G401.6 (cell line): ENCODE data around the gene FILIP1.
A peak's percentile ranks its signal among the peaks of the same experiment; 100 is the strongest.

Experiments used
- FAIRE-seq: peaks from 2 replicates; lab custom pipeline; 2012; peaks lifted over from hg19 to GRCh38; lab: Jason Lieb, UNC

The FILIP1 gene

DNA sequence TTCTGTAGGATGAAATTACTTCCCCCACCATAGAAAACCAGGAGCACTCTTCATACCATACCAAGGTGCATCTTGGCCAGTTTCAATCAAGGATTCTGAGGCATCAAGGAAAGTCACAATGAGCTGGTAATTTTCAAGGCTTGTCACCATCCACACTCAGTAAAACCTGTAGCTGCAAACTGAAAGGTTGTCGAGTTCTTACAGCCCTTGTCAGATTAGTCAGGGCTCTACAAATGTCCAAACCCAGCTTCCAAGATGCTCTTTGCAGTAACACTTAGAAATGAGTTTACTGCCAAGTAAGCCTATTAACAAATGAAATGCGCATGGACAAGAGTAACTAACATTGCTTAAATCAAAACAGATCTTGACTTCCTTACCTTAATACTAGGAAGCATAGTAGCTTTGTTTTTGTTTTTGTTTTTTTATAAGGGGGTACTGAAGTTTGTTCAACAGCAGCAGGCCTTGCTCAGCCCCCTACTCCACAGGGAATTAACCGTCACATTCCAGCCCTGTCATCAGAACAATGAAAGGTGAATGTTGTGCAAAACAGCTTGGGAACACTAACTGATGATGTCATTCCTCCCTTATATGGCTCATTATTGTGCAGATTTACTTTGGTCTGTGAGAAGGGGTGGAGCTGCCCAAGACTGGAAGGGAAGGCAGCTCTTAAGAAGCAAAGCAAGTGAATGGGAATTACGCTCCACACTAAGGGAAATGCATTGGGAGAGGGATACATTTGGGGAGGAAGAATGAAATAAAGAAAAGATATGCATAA is 159.1 kb downstream of the FILIP1 start:
- no peak for FAIRE-seq

DNA sequence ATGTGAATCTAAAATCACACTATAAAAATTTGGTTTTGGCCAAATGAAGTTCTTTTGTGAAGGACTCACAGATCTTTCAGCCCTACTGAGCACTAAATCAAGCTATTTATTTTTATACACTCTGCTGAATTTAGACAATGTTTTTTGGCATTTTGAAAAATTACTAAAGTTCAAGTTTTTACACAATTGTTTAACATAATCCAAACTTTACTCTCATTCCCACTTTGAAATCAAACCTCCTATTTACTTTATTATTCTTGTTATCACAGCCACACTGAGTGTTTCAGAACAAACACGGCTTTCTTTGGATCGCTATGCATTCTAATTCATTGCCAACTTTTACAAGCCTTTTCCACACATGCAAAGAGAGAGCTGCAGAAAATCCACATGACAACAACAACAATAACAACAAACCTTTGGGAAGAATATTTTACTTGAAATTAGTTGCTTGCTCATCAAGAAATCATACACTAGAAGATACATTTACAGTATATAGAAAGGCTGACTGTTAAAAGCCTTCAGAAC is 159.9 kb downstream of the FILIP1 start:
- FAIRE-seq, result no peak

DNA sequence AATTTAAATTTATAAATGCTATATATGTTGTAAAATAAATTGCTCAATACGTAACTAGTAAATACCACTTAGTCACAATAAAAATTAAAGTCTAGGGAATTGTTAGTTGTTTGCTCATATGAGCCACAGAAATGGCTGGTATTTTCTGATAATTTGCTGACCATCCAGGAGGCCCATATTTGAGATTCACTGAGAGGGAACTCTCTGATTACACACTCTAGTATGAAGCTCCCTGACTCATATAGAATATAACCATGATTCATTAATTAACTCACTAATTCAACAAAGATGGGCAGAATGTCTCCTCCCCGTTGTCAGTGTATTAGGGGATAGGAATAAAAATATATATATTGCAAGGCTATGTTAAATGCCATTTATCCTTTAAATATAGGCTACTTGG is 162.4 kb downstream of the FILIP1 start:
- FAIRE-seq, result no peak

DNA sequence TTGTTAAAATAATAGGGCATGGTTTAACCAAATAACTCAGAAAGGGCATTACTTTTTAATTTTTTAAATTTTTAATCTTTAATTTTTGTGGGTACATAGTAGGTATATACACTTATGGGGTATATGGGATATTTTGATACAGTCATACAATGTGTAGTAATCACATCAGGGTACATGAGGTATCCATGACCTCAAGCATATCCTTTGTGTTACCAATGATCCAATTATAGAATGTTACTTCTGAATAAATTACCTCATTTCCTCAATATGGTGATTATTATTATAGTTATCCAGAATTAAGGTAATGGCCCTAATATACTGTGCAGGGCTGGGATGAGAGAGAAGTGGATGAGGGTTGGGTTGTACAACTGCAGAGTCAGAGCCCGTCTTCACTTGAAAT is 163.9 kb downstream of the FILIP1 start:
- no peak for FAIRE-seq

DNA sequence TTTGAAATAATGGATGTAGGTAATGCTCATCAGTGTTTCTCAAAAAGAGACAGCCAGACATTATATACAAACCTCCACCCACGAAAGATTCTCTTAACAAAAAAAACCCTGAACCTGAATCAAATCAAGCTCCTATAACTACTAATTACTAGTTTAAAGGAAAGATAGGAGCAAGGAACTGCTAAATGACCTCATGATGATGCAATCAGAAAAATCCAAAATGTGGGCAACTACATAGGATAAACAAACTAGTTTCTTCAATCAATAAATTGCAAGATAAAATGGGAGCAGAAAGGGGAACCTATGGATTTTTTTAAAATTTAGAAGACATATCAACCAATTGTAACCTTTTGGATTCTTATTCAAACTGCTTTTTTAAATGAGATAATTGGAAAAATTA is 165.8 kb downstream of the FILIP1 start:
- peak; percentile 70 for FAIRE-seq

DNA sequence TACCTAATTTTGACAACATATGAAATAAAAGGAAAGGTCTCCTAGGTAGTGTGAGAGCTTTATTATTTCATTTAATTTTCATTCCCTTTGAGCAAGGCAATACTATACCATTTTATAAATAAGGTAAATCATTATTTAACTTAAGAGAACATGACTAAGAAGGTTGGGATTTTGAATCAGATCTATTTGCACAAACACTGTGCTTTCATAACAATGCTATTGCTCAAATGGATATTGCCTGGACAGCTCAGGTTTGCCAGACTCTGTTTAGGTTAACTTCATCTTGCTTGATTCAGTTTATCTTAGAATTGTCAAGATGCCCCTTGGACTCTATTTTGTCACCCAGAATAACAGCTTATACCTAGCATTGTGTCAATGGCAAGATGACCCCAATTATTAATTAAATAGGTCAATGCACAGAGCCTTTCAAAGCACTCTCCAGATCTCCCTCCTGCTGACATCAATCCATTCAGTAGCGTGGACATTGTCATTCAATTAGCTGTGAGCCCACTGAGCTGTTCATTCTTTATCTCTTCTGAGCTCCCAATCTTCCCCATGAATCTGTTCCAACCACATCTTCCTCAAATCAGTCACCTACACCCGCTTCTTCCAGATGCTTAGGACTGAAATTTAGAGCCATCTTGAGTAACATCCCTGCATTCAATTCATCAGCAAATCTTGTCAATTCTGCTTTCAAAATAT is 166.9 kb downstream of the FILIP1 start:
- FAIRE-seq, result no peak

DNA sequence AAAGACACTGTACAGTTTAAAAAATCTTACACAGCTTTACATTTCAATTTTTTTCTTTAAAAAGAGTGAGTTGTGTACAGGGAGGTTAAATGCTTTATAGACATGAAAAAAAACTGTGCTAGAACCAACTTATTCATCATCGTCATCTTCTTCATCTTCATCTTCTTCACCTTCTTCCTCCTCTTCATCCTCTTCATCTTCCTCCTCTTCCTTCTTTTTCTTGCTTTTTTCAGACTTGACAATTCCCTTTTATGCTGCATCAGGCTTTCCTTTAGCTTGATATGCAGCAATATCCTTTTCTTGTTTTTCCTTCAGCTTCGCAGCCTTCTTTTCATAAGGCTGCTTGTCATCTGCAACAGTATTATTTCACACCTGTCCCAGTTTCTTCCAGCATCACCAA is 174.7 kb downstream of the FILIP1 start:
- no peak for FAIRE-seq

DNA sequence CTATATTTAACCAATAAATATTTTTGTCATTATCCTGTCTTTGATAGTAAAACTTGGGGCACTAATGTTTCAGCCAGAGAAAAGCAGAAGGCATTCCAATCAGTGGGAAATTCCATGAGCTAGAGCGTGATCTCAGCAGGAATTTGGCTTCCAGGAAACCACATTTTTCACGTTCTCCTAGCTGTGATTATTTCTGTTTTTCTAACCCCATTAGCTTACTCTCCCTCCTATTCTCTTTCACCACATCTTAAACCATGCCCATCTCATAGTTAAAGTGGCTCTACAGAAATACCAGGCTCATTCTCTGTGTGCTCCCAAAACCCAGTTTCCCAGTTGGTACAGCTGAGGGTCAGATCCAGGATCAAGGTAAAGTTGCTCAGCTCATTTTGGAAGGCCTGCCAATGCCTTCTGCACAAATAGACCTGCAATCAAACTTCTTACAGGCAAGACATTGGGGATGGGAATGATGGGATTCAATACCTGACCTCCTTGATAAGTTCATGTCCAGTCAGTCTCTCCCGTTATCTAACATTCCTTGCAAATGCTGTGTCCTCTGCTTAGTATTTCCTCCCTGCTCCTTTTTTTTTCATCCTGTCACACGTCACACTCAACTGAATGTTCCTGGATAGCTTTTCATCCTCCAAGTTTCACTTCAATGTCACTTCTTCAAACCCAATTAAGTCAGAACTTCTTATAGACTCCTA is 175.9 kb downstream of the FILIP1 start:
- FAIRE-seq, result no peak

DNA sequence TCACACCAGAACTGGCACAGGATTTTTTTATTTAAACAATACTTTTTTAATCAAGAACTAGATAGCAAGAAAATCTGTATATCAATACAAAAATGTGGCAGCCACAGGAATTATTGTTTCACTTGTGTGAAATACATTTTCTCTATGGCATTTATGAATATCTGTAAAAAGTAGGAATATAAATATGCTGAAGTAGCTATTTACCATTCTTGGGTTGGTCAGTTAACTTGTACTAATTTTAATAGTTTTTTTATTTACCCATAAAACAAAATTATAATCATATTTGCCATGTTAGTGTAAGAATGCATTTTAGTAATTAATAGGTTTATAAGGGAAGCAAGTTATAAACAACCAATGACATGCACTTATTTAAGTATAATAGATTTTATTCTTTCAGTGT is 177.6 kb downstream of the FILIP1 start:
- no peak for FAIRE-seq

DNA sequence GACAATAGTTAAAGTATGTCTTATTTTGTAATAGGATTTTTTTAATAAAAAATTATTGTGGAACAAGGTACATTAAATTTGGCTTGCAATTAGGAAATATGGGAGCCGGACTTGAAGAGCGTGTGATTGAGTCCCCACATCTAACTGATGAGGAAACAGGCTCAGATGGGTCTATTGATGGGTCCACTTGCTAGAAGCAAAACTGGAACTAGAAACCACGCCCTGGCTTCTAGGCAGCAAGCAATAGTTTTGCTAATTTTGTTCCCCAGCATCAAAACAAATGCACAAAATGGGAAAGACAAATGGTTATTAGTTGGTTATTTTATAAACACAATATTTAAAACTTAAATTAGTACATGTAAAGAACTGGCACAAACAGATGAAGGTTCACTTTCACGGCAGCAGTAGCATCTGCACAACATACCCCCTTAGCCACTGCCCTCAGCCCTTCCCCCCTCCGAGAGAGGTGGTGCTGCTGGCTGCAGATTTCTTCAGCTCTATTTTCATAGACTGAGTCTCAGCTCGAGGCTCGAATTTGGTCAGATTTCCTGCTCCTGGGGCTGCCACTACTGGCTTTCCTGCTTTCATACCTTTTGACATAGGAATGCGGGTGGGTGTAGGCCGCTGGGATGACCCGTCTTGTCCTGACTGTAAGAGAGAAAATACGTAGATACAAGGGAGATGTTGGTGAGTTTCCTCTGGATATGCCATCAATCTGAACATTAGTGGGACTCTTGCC is 185.2 kb downstream of the FILIP1 start:
- no peak for FAIRE-seq

DNA sequence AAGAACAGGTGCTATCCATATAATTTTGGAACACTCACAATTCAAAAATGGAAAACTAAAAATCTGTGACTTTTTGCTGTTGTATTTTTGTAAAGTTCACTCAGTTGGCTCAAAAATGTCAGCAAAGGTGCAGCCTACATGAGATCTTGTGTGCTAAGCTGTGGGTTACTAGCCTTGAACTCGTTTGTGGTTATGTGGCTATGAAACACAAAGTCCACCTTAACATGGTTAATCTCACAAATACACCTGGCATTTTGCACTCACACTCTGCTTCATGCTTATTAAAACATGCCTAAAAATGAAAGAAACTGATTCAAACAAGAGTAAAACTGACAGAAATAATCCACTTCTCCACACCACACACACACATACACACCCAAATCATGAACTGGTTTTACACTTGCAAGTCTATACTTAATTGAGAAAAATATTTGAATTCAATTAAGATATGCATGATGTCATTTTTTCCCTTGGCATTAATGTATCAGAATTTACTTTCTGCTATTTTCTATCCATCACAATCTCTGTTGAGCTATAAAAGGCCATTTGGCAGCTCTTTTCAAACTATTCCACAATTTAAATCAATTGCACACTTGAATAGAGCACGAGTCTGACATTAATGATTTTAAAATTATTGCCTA is 186.1 kb downstream of the FILIP1 start:
- no peak for FAIRE-seq

DNA sequence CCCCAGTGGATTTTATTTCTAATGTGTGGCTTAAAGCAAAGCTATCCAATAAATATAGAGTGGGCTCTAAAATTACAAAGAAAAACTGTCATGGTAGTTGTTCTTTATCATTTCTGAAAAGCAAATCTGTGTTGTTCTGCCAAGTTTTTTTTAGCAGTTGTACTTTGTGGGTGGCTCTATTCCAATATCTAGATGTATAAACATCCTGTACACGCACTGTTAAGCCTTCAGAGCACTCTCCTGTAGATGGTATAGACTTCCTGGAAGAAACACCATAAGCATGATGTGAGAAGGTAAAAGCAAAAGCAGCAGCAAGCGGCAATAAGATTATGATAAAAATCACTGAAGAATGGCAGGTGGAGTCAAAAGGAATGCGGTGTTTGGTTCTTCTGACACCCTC is 187.5 kb downstream of the FILIP1 start:
- no peak for FAIRE-seq

DNA sequence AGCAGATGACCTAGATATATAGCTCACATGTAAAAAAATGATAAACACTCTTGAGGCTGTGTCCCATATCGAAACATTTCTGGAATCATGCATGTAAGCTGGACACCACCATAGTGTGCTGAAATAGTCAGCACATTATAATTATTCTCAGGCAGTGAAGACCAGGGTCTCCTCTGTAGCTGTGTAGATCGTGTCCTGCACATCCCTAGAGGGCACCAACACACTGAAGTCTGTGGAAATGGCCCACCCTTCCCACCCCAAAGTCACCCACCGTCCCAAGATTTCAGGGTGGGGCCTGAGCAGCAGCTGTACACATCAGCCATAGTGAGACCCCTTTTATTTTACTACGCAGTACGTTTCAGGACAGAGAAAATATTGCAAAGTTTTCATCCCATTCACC is 188.0 kb downstream of the FILIP1 start:
- no peak for FAIRE-seq

DNA sequence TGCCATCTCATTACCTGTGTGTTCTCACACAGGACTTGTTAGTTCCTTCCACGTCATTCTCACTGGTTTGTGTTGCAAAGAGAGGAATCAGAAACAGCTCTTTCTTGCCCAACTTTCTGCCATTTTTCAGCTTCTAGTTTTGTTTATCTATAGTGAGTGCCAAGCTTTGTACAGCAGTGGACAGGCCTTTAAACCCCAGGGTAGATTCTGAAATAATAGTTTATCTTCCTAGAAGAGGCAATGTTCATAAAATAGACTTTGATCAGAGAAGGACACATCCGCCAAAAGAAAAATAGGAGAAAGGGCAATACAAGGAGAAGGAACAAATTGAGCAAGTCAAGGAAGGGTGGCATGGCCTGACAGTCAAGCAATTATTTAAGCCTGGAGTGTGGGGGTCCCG is 191.3 kb downstream of the FILIP1 start:
- FAIRE-seq, result no peak

DNA sequence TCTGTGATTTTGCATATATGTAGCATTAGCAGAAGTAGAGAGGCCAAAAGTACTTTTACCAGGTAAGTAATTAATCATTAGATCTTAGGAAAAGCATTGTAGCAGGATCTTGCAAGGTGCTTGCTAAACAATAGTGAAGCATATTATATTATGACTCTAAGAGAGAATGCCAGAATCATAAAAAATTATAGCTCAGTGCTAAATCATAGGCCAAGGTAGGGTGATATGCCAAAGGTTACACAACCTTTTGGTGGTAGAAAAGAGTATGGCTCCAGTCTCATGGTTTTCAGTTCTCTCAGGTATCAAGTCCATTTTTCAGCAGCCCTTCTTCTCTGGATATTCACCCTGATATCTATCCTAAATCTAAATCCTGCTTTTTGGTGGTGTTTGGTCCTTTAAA is 192.1 kb downstream of the FILIP1 start:
- no peak for FAIRE-seq

DNA sequence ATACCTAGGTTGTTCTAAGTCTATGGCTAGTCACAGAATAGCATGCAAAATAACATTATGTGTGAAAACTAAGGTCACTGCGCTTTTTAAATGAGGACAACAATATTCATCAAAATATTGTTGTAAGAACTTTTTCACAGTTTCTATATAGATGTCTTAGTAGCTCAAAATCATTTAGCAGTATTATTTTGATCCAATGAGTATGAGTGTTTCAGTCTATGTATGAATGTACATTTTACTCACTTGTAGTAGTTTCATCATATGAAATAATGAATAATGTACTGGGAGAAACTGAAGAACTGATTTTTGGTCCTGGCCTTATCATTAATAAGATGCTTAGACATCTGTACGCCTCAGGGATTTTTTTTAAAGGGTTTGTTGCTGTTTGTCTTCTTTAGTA is 192.5 kb downstream of the FILIP1 start:
- no peak for FAIRE-seq

DNA sequence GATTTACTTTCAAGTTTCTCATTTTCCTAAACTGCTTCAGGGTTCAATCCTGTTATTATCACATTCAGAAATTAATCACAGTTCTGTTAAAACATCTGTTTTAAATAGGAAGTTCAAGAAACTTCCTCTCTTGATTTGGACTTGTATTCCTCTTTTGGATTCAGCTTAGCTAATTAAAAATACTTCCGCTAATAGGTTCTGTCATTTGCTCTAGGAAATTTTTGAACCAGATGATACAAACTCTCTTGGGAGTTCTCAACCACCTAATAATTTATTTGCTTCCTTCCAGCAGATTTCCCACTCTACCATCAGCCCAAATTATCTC is 193.1 kb downstream of the FILIP1 start:
- FAIRE-seq, result no peak

DNA sequence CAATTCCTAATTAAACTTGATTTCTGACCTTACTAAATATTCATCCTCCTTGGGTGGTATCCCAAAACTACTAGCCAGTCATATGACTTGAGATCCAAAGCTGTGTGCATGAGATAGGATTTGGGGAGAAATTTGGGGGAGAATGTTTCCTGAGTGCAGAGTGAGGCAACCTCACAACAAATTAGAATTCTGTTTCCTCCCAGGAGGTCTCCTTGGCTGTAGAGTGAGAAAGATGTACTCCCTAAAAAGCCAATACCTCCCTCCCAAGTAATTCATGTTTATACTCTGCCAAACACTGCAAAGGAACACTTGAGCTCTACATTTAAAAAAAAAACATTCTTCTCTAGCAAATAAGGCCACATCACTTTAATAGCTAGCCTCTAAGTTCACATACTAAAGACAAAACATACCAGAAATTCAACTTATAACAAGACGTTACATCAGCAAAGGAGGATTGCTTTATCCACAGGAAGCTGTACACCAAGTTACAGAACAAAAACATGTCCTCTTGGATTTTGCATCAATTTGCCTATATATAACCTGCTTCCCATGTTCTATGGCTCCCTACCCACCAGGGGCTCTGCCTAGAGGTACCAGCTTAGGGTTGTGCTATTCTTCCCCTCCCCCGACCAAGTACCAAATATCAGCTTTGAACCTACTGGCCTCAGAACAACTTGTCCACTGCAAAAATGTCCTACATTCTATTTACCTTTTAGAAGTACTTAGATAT is 193.6 kb downstream of the FILIP1 start:
- FAIRE-seq, result no peak

DNA sequence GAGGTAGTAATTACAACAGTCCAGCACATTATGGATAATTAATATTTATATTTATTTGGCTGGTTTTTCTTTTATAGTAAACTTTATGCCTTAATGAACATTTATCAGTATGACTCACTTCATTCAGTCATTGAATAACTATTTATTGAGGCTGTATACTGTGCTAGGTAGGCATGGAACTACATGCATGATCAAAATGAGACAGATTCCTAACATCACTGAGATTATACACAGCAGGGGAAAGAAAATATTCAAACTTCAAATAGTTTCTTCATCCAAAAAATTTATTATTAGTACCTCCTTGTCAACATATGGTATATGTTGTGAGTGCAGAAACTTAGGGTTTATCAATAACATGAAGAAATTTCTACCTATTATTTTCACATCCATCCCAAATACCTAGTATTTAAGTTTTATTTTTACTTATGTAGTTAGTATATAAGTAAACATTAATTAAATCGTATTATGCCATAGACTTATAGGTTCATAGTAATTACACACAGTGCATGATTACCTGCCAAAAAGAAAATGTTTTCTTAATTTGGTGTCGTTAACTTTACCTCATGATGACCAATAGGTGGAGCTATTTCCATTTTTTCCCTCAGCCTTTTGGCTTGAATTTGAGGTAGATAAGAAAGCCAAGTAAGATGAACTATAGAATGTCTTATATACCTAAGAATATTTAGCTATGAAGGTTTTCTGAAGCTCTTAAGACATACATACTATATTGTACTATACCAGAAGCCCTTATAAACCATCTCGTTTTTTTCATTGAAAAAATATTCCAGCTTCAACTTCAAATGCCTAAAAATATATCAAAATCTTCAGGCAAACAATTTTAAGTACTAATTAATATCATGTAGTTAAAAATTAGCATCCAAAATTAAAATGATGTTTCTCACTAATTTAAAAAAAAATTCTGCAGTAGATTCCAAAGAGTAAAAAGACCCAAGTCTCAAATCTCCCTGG is 196.5 kb downstream of the FILIP1 start:
- peak; percentile 98 for FAIRE-seq

DNA sequence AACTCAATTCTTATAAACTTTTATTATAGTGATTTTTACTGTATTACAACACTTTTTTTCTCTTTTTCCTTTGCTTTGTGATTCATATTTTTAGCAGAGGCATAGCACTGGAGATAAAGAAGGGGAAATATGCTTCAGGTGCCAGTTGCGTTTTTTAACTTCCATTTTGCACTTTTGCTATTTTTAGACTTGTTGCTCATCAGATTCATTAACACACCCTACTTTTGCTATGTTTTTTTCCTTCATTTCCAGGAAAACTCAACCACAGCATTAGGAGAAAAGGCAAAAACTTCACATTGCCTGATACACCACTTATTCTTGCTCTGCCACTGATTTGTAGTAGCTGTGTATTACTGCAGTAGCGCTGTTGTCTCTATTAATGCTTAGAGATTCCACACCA is 201.0 kb downstream of the FILIP1 start:
- FAIRE-seq, result no peak
